Brain microvascular endothelial cell (primary cell): Measurements from ENCODE around the gene IL12RB1.

Experiments used
- DNase-seq: peaks from one replicate; pipeline ENCODE4 v3.0.0-alpha.2; 2020
- H3K27ac ChIP-seq: fragments of 250-450 bp; sonication (Bioruptor Pico); 2 replicates; pipeline ENCODE4 v1.5.1; 2020; ENCODE audit warnings: mild to moderate bottlenecking, moderate library complexity
- H3K27me3 ChIP-seq: fragments of 250-450 bp; sonication (Bioruptor Pico); replicated peaks from 2 replicates; pipeline ENCODE4 v1.5.1; 2020; ENCODE audit warnings: mild to moderate bottlenecking
- H3K36me3 ChIP-seq: fragments of 250-450 bp; sonication (Bioruptor Pico); replicated peaks from 2 replicates; pipeline ENCODE4 v1.5.1; 2020; ENCODE audit warnings: mild to moderate bottlenecking
- H3K4me3 ChIP-seq: 2 replicates; pipeline ENCODE4 v1.5.1; 2011; ENCODE audit warnings: low read depth, mild to moderate bottlenecking, control low read depth, low read length, moderate library complexity
- CTCF ChIP-seq: IDR thresholded peaks from 2 replicates; pipeline ENCODE4 v1.5.1; 2011; ENCODE audit warnings: low read depth, mild to moderate bottlenecking, moderate library complexity, low read length, control low read depth, inconsistent platforms; ENCODE audit errors: missing control alignments
- in situ Hi-C: cut with HindIII; loops from 2 replicates; pipeline ENCODE4 v1.10.0; 2017; ENCODE audit warnings: low sequenced_read_pairs, low pct_ligation_motif_present

Gene IL12RB1

GRCh38 chr19:18073197-18073596 is 13.5 kb downstream of the IL12RB1 start:
- Histone ChIP-seq H3K27me3 (no peaks in the 10 kb centered on the region), H3K27ac (no peak overlapping the region), H3K36me3 (no peaks in the 10 kb centered on the region), H3K4me3 (no peak overlapping the region)
- DNase-seq = no peak
- TF ChIP-seq CTCF = no peak
- in situ Hi-C loops = no loop called here

DNA sequence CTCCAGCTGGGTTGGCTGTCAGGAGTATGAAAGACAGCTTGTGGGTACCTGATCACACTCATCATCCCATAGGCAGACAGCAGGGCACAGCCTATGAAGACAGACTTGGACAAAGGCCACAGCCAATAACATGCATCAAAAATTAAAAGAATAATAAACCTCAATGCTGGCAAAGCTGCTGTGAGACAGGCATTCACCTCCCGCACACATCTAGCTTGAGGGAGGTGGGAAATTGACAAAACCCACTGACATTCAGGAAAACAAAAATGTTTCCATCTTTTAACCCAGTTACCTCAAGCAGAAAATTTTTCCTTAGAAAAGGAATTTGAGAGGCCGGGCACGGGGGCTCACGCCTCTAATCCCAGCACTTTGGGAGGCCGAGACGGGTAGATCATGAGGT is 14.4 kb downstream of the IL12RB1 start:
- H3K27me3 ChIP-seq = no peaks in the 10 kb centered on the region
- in situ Hi-C loops = no loop called here
- H3K36me3 ChIP-seq = no peaks in the 10 kb centered on the region
- DNase-seq = no peak
- no peak overlapping the region for H3K27ac ChIP-seq
- no peak for TF ChIP-seq CTCF
- H3K4me3 ChIP-seq = no peak overlapping the region

DNA sequence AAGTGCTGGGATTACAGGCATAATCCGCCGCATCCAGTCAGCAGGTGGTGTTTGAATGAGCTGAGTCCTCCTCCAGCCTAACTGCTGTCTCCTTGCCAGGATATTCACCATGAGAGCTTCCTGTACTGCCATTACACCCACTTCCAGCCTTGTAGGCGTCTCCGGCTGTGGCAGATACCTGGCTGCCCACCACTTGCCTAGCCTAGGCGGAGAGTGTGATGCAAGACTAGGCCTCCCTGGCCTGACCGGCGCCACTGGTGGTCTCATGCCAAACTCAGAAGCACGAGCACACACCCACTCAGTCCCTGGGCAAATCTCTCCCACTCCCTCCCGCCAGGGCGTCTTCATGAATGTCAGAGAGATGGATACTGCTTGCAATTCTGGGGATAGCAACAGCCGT is 16.6 kb downstream of the IL12RB1 start:
- no peak for DNase-seq
- Histone ChIP-seq H3K36me3 (no peaks in the 10 kb centered on the region), H3K27ac (no peak overlapping the region), H3K4me3 (no peak overlapping the region), H3K27me3 (no peaks in the 10 kb centered on the region)
- in situ Hi-C loops = no loop called here
- TF ChIP-seq CTCF = no peak

- no peak for TF ChIP-seq CTCF
- no peak for DNase-seq
- in situ Hi-C loops = no loop called here
- H3K27me3 ChIP-seq = no peaks in the 10 kb centered on the region
- H3K27ac ChIP-seq = no peak overlapping the region
- no peak overlapping the region for H3K4me3 ChIP-seq
- no peaks in the 10 kb centered on the region for H3K36me3 ChIP-seq
These were observed 17.4 kb downstream of the IL12RB1 start for GRCh38 chr19:18069383-18069782.

- Histone ChIP-seq H3K36me3 (no peaks in the 10 kb centered on the region), H3K27me3 (no peaks in the 10 kb centered on the region), H3K4me3 (no peak overlapping the region), H3K27ac (no peak overlapping the region)
- no peak for DNase-seq
- TF ChIP-seq CTCF = no peak
- in situ Hi-C loops = no loop called here
These were observed 18.3 kb downstream of the IL12RB1 start for GRCh38 chr19:18068395-18068794.

- in situ Hi-C loops = no loop called here
- no peak for TF ChIP-seq CTCF
- DNase-seq = no peak
- H3K27ac ChIP-seq = no peak overlapping the region
- H3K36me3 ChIP-seq = no peaks in the 10 kb centered on the region
- H3K27me3 ChIP-seq = no peaks in the 10 kb centered on the region
- no peak overlapping the region for H3K4me3 ChIP-seq
These were observed 21.6 kb downstream of the IL12RB1 start for GRCh38 chr19:18065173-18065495.
